RWPE2 (cell line): ENCODE results near the gene SUSD1.
A peak's percentile ranks its signal among the peaks of the same experiment; 100 is the strongest.

ENCODE experiments used
- ATAC-seq: fragments of 200-7000 bp; cut with Tn5 transposase; 3 replicates; pipeline ENCODE4 v1.9.1; 2021; ENCODE audit warnings: low read depth
- DNase-seq: peaks from one replicate; pipeline ENCODE4 v3.0.0-alpha.2; 2020; ENCODE audit warnings: low spot score
- H3K27ac ChIP-seq: fragments of 450-650 bp; 2 replicates; pipeline ENCODE4 v1.5.1; 2017; ENCODE audit warnings: mild to moderate bottlenecking; ENCODE audit not compliant: poor library complexity, severe bottlenecking
- H3K27me3 ChIP-seq: fragments of 250-450 bp; sonication (Bioruptor Pico); 2 replicates; pipeline ENCODE4 v1.5.1; 2021; ENCODE audit warnings: mild to moderate bottlenecking, moderate library complexity; ENCODE audit not compliant: insufficient read depth, poor library complexity, severe bottlenecking
- H3K36me3 ChIP-seq: fragments of 250-450 bp; sonication (Bioruptor Pico); 2 replicates; pipeline ENCODE4 v1.5.1; 2020; ENCODE audit warnings: low read depth, mild to moderate bottlenecking, moderate library complexity
- H3K4me1 ChIP-seq: fragments of 250-450 bp; sonication (Bioruptor Pico); 2 replicates; pipeline ENCODE4 v1.5.1; 2021; ENCODE audit warnings: mild to moderate bottlenecking, moderate library complexity; ENCODE audit not compliant: insufficient read depth, poor library complexity, severe bottlenecking
- H3K4me3 ChIP-seq: fragments of 250-450 bp; sonication (Bioruptor Pico); 2 replicates; pipeline ENCODE4 v1.5.1; 2021; ENCODE audit warnings: mild to moderate bottlenecking, moderate library complexity; ENCODE audit not compliant: severe bottlenecking
- H3K9me3 ChIP-seq: fragments of 250-450 bp; sonication (Bioruptor Pico); 2 replicates; pipeline ENCODE4 v1.5.1; 2021; ENCODE audit warnings: mild to moderate bottlenecking, moderate library complexity; ENCODE audit not compliant: severe bottlenecking
- TF ChIP-seq, protein P1 (sequence below): fragments of 450-650 bp; IDR thresholded peaks from one replicate; pipeline ENCODE4 v1.5.1; 2017; ENCODE audit warnings: mild to moderate bottlenecking, moderate library complexity; ENCODE audit not compliant: poor library complexity, severe bottlenecking

SUSD1 gene

DNA sequence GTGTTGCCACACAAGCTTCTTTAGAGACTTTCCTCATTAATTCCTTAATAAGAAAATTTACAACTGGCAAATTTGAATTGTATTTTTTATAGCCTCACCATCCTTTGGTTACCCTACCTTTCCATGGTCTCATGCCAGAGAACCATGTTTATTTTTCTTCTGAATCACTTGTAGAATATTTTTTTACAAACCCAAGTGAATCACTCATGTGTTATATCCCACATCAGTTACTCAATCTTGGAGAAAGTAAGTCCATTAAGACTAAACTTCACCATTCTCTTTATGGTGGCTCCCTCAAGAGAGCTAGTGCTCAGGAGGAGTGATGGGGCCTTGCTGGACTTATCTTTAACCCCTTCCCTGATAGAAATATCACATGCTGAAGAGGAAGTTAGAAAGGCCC, 128.9 kb downstream of the SUSD1 start:
- Histone ChIP-seq H3K27ac (peak overlapping the region; percentile 67), H3K9me3 (peaks cover 3% of the 10 kb centered on the region), H3K4me1 (peaks cover 48% of the 10 kb centered on the region), H3K27me3 (no peaks in the 10 kb centered on the region), H3K4me3 (no peak overlapping the region), H3K36me3 (no peaks in the 10 kb centered on the region)
- DNase-seq (no peak), ATAC-seq (peak; percentile 16)
- TF ChIP-seq, protein P1, sequence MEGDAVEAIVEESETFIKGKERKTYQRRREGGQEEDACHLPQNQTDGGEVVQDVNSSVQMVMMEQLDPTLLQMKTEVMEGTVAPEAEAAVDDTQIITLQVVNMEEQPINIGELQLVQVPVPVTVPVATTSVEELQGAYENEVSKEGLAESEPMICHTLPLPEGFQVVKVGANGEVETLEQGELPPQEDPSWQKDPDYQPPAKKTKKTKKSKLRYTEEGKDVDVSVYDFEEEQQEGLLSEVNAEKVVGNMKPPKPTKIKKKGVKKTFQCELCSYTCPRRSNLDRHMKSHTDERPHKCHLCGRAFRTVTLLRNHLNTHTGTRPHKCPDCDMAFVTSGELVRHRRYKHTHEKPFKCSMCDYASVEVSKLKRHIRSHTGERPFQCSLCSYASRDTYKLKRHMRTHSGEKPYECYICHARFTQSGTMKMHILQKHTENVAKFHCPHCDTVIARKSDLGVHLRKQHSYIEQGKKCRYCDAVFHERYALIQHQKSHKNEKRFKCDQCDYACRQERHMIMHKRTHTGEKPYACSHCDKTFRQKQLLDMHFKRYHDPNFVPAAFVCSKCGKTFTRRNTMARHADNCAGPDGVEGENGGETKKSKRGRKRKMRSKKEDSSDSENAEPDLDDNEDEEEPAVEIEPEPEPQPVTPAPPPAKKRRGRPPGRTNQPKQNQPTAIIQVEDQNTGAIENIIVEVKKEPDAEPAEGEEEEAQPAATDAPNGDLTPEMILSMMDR, result no peak

DNA sequence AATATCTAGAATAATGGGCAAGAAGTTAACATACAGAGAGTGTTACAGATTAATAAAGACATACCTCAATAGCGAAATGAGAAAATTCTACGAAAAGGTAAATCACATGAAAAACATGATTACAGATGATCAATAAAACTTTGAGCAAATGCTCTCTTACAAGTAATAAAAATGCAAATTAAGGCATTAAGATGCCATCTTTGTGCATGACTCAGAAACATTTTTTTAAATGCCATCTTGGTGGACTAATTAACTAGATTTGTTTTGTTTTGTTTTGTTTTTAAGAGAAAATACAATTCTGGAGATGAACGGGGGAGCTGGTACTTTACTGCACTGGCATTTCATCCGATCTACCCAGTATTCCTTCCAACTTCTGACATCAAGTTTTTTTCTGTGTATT, 130.2 kb downstream of the SUSD1 start:
- Histone ChIP-seq H3K27ac (peak overlapping the region; percentile 67), H3K27me3 (no peaks in the 10 kb centered on the region), H3K9me3 (peaks cover 3% of the 10 kb centered on the region), H3K4me3 (no peak overlapping the region), H3K36me3 (no peaks in the 10 kb centered on the region), H3K4me1 (peaks cover 37% of the 10 kb centered on the region)
- DNase-seq, result no peak
- TF ChIP-seq, protein P1, result no peak
- no peak for ATAC-seq

DNA sequence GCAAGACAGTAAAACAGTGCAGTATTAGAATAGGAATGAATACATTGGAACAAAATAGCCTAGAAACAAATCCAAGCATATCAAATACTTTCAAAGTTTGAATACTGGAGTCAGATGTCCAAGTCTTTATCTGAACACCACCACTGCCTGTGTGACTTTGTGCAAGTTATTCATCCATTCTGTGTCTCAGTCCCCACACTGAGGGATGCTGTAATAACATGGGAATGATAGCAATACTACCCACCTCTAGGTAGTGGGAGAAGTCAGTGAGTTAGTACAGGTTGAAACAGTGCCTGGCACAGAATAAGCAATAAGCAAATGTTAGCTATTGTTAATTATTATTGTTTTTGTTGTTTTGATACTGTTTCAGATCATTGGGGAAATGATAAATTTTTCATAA, 130.9 kb downstream of the SUSD1 start:
- Histone ChIP-seq H3K27ac (peak overlapping the region; percentile 98), H3K27me3 (no peaks in the 10 kb centered on the region), H3K9me3 (peaks cover 3% of the 10 kb centered on the region), H3K4me3 (no peak overlapping the region), H3K36me3 (no peaks in the 10 kb centered on the region), H3K4me1 (peaks cover 37% of the 10 kb centered on the region)
- no peak for ATAC-seq
- no peak for DNase-seq
- TF ChIP-seq, protein P1, result no peak

DNA sequence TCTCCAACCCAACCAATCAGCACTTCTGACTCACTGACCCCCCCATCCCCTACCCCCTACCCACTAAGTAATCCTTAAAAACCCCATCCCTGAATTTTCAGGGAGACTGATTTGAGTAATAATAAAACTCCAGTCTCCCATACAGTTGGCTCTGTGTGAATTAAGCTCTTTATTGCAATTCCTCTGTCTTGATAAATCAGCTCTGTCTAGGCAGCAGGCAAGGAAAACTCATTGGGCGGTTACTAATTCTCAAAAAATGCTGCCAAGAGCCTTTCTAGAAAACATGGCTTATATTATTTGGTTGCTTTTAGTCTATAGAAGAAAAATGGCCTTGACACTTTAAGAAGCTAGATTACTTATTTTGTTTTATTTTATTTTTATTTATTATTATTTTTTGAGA, 131.7 kb downstream of the SUSD1 start:
- no peak for ATAC-seq
- Histone ChIP-seq H3K9me3 (peaks cover 3% of the 10 kb centered on the region), H3K4me1 (peaks cover 37% of the 10 kb centered on the region), H3K27me3 (no peaks in the 10 kb centered on the region), H3K27ac (peak overlapping the region; percentile 98), H3K36me3 (no peaks in the 10 kb centered on the region), H3K4me3 (no peak overlapping the region)
- TF ChIP-seq, protein P1, result no peak
- DNase-seq, result no peak

DNA sequence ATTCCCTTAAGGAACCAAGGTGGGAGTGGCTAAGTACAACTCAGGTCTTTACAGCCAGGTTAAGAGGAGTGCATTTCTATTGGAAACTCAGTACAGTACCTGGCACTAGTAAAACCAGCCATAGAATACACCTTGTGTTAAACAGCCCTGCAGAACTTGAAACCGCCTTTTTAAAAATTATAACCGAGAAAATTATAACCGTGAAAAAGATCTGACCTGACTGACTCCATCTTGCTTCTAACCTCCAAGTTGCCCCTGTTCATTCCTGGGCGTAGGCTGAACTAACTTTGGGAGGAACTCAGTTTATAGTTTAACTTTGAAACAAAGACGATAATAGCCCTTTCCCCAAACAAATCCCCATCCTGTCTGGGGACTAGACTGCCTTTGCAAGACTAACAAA, 132.3 kb downstream of the SUSD1 start:
- Histone ChIP-seq H3K4me1 (peaks cover 38% of the 10 kb centered on the region), H3K27ac (peak overlapping the region; percentile 98), H3K9me3 (peaks cover 3% of the 10 kb centered on the region), H3K4me3 (no peak overlapping the region), H3K27me3 (no peaks in the 10 kb centered on the region), H3K36me3 (no peaks in the 10 kb centered on the region)
- ATAC-seq (no peak), DNase-seq (no peak)
- TF ChIP-seq, protein P1, result no peak
